ENCODE measurements around the gene AKAP6.
"Not testable (repeated sequence)": the region's sequence is repeated elsewhere in the genome, so short reads cannot be mapped to it uniquely, and the experiment has no call there.

AKAP6 gene

DNA sequence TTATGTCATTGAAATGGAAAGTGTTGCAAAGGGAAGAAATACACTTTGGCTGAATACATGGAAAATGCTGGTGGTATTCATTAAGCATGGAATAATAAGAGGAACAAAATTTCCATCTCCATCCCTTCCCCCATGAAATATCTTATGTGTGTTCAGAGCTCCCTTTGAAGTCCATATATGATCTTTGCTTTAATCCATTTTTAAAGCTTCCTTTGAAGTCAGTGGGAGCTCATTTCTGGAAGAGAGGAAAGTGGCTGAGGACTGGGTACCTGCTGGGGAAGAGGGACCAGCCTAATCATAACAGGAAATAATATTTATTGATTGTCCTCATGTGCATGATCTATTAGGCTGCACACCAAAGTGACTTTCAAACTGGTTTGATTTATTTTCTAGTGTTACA is 49.2 kb downstream of the AKAP6 start:
- H3K27me3 Mint-ChIP-seq = no peaks in the 10 kb centered on the region
- no peak overlapping the region for H3K27ac Mint-ChIP-seq
- no peaks in the 10 kb centered on the region for H3K9me3 Mint-ChIP-seq
- no peaks in the 10 kb centered on the region for H3K36me3 Mint-ChIP-seq
- H3K4me3 Mint-ChIP-seq = no peak overlapping the region
- peaks cover 8% of the 10 kb centered on the region for H3K4me1 Mint-ChIP-seq

DNA sequence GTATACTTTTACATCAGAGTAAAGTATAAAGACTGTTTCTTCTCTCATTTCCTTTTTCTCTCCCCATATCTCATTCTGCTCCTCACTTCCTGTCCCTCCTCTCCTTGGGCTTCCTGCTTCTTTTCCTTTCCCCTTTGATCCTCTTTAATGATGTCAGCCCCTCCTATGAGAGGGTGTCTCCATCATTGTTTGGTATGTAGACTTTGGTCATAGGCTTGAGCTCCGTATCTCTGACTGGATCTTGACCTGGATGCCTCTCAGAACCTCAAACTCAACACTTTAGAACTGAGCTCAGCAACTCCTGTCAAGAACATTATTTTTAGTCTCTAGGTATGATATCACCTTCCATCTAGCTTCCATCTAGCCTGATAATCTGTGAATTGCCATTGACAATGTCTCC is 50.3 kb downstream of the AKAP6 start:
- no peak overlapping the region for H3K27ac Mint-ChIP-seq
- no peaks in the 10 kb centered on the region for H3K27me3 Mint-ChIP-seq
- H3K4me1 Mint-ChIP-seq = peaks cover 8% of the 10 kb centered on the region
- no peaks in the 10 kb centered on the region for H3K9me3 Mint-ChIP-seq
- no peaks in the 10 kb centered on the region for H3K36me3 Mint-ChIP-seq
- no peak overlapping the region for H3K4me3 Mint-ChIP-seq

- Mint-ChIP-seq H3K27ac (no peak overlapping the region), H3K4me3 (no peak overlapping the region), H3K27me3 (no peaks in the 10 kb centered on the region), H3K9me3 (no peaks in the 10 kb centered on the region), H3K4me1 (peaks cover 8% of the 10 kb centered on the region), H3K36me3 (no peaks in the 10 kb centered on the region)
Observed at GRCh38 chr14:32381869-32382268, 52.8 kb downstream of the AKAP6 start.

DNA sequence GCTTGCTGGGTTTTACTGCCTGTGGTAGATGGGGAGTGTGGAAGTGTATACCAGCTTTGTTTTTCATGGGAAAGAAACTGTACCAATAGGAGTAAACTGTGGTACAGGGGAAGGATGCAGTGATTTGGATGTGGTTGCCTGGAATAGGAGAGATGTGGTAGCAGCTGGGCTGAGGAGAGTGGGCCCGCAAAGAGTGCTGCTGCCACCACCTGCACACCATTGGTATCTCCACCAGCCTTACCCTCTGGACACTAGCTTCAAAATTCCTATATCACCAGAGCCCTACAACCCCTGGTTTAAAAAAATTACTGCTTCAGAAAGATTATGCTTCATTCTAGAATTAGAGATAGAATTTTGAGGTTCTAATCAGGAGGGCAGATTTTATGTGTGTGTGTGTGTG is 53.6 kb downstream of the AKAP6 start:
- H3K4me1 Mint-ChIP-seq = peaks cover 8% of the 10 kb centered on the region
- H3K9me3 Mint-ChIP-seq = peaks cover under 1% of the 10 kb centered on the region
- no peaks in the 10 kb centered on the region for H3K36me3 Mint-ChIP-seq
- H3K27me3 Mint-ChIP-seq = no peaks in the 10 kb centered on the region
- no peak overlapping the region for H3K27ac Mint-ChIP-seq
- no peak overlapping the region for H3K4me3 Mint-ChIP-seq

DNA sequence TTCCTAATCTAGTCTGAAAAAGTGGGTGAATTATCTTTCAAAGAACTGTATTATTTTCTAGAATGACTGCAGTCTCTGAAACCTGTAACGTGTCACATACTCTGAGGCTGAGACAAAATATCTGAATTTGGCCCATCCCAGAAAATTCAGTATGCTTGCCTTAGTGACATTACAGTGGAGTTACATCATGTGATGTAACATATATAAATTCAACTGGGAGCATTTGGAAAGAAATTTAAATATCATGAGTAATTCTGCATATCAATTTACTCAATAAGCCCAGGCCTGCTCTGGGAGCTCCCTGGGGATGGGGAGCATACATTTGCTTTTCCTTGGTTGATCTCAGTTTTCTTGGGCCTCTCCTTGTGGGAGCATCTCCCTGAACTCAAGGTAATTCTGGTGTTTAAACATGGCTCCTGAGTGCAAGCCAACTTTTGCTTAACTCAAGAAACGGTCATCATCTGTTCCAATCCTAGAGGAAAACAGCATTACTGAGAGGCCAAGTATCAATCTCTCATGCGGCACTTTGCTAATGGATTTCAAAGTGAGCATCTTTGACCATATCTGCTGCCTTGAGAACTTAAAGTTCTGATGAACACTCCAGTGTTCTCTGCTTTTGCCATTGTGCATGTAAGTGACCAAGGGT is 54.4 kb downstream of the AKAP6 start:
- peaks cover 8% of the 10 kb centered on the region for H3K4me1 Mint-ChIP-seq
- H3K27ac Mint-ChIP-seq = no peak overlapping the region

DNA sequence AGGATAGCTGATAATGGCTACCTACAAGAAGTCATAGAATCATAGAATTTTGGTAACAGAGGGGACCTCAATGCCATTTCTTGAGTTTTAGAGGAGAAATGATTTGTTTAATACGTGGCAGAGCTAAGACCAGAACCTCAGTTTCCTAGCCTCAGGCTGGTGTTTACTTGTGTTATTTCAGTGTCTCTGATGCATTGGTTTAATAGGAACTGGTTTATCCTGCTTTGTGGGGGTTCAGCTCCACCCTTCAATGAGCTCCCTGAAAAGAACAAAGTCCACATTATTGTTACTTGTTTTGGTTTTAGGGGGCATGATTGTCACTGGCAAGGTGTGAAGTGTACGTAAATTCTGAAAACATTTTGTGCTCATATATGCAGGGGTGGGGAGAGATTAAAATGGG is 55.4 kb downstream of the AKAP6 start:
- Mint-ChIP-seq H3K27me3 (no peaks in the 10 kb centered on the region), H3K4me1 (peaks cover 5% of the 10 kb centered on the region), H3K9me3 (peaks cover 7% of the 10 kb centered on the region), H3K4me3 (no peak overlapping the region), H3K36me3 (no peaks in the 10 kb centered on the region), H3K27ac (no peak overlapping the region)

More for the DNA sequence above, 54.4 kb downstream of the AKAP6 start:
- H3K36me3 Mint-ChIP-seq = no peaks in the 10 kb centered on the region
- H3K4me3 Mint-ChIP-seq = no peak overlapping the region
- H3K9me3 Mint-ChIP-seq = peaks cover 7% of the 10 kb centered on the region
- H3K27me3 Mint-ChIP-seq = no peaks in the 10 kb centered on the region

DNA sequence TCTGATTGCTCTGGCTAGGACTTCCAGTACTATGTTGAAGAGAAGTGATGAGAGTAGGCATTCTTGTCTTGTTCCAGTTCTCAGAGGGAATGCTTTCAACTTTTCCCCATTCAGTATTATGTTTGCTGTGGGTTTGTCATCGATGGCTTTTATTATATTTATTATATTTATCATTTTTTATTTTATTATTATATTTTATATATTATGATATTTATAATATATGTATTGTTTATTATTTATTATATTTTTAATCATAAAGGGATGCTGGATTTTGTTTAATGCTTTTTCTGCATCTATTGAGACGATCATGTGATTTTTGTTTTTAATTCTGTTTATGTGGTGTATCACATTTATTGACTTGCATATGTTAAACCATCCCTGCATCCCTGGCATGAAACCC is 58.2 kb downstream of the AKAP6 start:
- not testable (repeated sequence) for H3K36me3 Mint-ChIP-seq, H3K4me1 Mint-ChIP-seq, H3K4me3 Mint-ChIP-seq, H3K27ac Mint-ChIP-seq, H3K27me3 Mint-ChIP-seq
- H3K9me3 Mint-ChIP-seq = peaks cover 12% of the 10 kb centered on the region

GRCh38 chr14:32393119-32393518 is 64.0 kb downstream of the AKAP6 start:
- Mint-ChIP-seq H3K36me3 (no peaks in the 10 kb centered on the region), H3K27ac (no peak overlapping the region), H3K4me3 (no peak overlapping the region), H3K27me3 (peaks cover 2% of the 10 kb centered on the region), H3K9me3 (peaks cover 7% of the 10 kb centered on the region), H3K4me1 (no peaks in the 10 kb centered on the region)

DNA sequence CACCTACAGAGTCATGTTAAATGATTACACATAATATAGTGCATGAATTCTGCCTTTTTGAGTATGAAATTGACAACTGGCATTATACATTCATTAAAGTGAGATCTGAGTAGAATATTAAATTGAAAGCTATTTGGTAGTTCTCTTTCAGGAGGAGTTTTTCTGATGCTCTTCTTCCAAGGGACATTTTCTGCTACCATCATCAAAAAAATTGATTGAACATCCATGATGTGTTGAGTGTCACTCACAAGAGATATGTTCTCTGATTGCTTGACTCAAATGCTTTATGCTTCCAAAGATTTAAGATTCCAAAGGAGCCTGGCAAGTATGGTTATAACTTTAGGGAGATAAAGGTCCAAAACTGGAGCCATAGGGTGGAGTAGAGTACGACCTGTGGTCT is 64.9 kb downstream of the AKAP6 start:
- no peak overlapping the region for H3K27ac Mint-ChIP-seq
- no peaks in the 10 kb centered on the region for H3K36me3 Mint-ChIP-seq
- no peaks in the 10 kb centered on the region for H3K4me1 Mint-ChIP-seq
- peaks cover 5% of the 10 kb centered on the region for H3K9me3 Mint-ChIP-seq
- no peak overlapping the region for H3K4me3 Mint-ChIP-seq
- peaks cover 2% of the 10 kb centered on the region for H3K27me3 Mint-ChIP-seq

- Mint-ChIP-seq H3K9me3 (no peaks in the 10 kb centered on the region), H3K27me3 (no peaks in the 10 kb centered on the region), H3K4me3 (no peak overlapping the region), H3K36me3 (no peaks in the 10 kb centered on the region), H3K4me1 (no peaks in the 10 kb centered on the region), H3K27ac (no peak overlapping the region)
Observed at GRCh38 chr14:32396885-32397284, 67.8 kb downstream of the AKAP6 start.

- Mint-ChIP-seq H3K4me1 (no peaks in the 10 kb centered on the region), H3K27me3 (no peaks in the 10 kb centered on the region), H3K36me3 (no peaks in the 10 kb centered on the region), H3K4me3 (no peak overlapping the region), H3K9me3 (no peaks in the 10 kb centered on the region), H3K27ac (no peak overlapping the region)
Observed at GRCh38 chr14:32397861-32398640, 69.0 kb downstream of the AKAP6 start.

DNA sequence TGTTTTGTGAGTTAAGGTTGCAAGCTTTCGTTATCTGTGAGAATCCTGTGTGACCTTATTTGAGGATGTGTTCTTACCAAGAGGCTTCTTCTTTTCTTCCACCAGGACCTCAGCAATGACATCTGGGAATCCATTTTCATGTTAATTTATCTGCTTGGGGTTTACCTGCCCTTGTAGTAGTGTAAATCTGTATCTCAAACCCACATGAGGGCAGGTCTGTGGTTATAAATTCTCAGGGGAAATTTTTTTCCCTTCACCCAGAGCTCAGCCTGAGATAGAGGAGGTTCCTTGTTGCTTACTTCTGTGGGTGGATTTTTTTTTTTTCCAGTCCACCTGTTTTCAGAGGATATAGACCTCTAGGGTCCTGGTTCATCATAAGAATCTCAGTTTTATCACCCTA is 70.8 kb downstream of the AKAP6 start:
- no peaks in the 10 kb centered on the region for H3K27me3 Mint-ChIP-seq
- H3K9me3 Mint-ChIP-seq = no peaks in the 10 kb centered on the region
- no peaks in the 10 kb centered on the region for H3K4me1 Mint-ChIP-seq
- H3K4me3 Mint-ChIP-seq = no peak overlapping the region
- no peak overlapping the region for H3K27ac Mint-ChIP-seq
- no peaks in the 10 kb centered on the region for H3K36me3 Mint-ChIP-seq

DNA sequence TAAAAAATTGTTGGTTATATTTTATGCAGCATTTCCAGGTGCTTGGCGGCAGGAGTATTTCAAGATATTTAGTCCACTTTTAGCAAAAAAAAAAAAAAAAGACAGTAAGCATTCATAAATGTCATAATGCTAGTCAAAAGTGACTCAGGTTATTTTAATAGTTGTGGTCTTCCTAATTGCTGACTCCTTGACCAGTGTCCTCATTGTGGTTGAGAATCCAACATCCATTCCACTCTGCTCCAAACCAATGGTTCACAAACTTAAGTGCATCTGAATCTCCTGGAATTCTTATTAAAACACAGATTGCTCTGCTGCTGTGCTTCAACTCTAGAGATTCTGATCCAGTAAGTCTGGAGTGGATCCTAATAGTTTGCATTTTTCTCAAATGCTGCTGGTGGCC is 71.4 kb downstream of the AKAP6 start:
- no peak overlapping the region for H3K4me3 Mint-ChIP-seq
- no peaks in the 10 kb centered on the region for H3K27me3 Mint-ChIP-seq
- no peaks in the 10 kb centered on the region for H3K9me3 Mint-ChIP-seq
- H3K4me1 Mint-ChIP-seq = no peaks in the 10 kb centered on the region
- H3K27ac Mint-ChIP-seq = no peak overlapping the region
- H3K36me3 Mint-ChIP-seq = no peaks in the 10 kb centered on the region

DNA sequence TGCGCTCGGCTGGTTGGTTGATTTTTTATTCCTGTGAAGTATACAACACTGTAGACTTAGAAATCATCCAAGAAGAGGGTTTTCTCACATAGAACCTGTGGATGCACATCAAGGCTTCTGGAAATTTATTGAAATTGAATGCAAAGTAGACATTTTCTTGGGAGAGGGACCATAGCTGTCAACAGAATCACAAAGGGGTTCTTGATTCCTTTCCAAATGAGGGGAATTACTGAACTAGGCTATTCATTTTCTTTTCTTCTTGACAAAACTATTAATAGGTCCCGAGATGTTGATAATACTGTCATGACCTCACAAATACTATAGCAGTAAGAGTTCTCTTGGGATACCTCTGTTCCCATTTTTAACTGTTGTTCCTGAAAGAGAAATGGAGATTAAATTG is 73.9 kb downstream of the AKAP6 start:
- Mint-ChIP-seq H3K4me3 (no peak overlapping the region), H3K9me3 (no peaks in the 10 kb centered on the region), H3K27me3 (no peaks in the 10 kb centered on the region), H3K36me3 (no peaks in the 10 kb centered on the region), H3K4me1 (no peaks in the 10 kb centered on the region), H3K27ac (no peak overlapping the region)

DNA sequence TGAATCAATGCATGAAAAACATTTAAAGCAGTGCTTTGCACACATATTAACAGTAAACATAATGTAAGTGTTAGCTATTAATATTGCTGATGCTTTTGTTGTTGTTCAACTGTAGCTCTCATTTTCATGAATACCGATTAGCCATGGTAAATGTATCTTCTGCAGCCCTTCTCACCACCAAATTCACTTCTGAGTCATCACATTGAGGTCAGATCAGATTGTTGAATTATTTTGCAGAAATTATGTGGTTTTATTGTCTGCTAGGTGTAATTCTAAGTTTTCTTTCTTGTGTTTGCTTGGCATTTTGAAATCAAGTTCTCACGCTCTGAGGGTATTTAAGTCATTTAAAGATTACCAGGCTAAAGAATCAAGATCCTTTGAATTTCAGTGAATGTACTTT is 74.6 kb downstream of the AKAP6 start:
- H3K36me3 Mint-ChIP-seq = no peaks in the 10 kb centered on the region
- no peaks in the 10 kb centered on the region for H3K4me1 Mint-ChIP-seq
- H3K4me3 Mint-ChIP-seq = no peak overlapping the region
- H3K9me3 Mint-ChIP-seq = no peaks in the 10 kb centered on the region
- no peaks in the 10 kb centered on the region for H3K27me3 Mint-ChIP-seq
- no peak overlapping the region for H3K27ac Mint-ChIP-seq

DNA sequence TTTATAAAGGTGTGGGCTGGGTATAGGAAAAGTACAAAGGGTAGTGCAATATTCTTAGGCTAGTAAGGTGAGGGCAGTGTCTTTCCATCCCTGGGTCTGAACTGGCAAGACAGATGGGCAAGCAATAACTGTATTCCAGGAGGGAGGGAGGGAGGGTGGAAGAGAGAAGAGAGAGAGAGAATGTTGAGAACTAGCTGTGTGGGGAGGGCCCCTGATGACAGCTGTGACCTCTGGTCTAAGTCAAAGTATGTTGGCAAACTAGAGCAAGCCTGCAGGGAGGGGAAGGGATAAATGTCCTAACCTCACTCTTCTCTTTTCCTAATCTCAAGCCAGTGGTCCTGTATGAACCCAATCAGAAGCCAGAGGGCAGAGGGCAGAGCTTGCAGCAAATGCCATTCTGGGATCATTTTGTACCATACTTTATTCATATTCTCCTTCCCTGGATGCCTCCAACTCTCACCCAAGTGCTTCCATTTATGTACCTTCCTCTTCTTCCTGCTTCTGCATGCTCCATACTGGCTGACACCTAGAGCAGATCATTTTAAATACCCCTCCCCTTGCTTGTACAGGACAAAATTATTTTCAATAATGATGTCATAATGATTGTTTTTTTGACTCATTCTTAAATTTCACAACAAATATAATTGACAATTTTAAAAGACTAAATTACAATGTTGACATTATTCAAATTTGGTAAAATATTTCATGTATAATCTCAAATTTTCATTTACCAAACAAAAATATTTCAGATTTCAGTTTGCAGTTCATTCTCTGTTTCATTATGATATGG is 75.9 kb downstream of the AKAP6 start:
- H3K27ac Mint-ChIP-seq = no peak overlapping the region
- no peak overlapping the region for H3K4me3 Mint-ChIP-seq
- no peaks in the 10 kb centered on the region for H3K4me1 Mint-ChIP-seq
- no peaks in the 10 kb centered on the region for H3K36me3 Mint-ChIP-seq
- H3K9me3 Mint-ChIP-seq = no peaks in the 10 kb centered on the region
- H3K27me3 Mint-ChIP-seq = no peaks in the 10 kb centered on the region

All from activated naive CD4-positive, alpha-beta T cell treated with anti-CD3 and anti-CD28 coated beads, Interleukin-2, amount 50 U/mL, for 24 hours (primary cell).